ENCODE measurements around the gene PPP1R12B.

PPP1R12B gene

GRCh38 chr1:202567738-202568137, 219.2 kb downstream of the PPP1R12B start:
- Histone ChIP-seq H3K27me3 (ENCODE audit: control insufficient read depth in 1 of 2, insufficient read depth in 2 of 2, low read length in 2 of 2) (no peaks in the 10 kb centered on the region), H3K4me1 (ENCODE audit: control insufficient read depth in 1 of 2, insufficient read depth in 2 of 2, low read length in 2 of 2) (peaks cover 4 to 6% of the 10 kb centered on the region in 2 donors), H3K36me3 (ENCODE audit: control insufficient read depth in 1 of 2, insufficient read depth in 2 of 2, low read length in 2 of 2) (peaks cover 28 to 65% of the 10 kb centered on the region in 2 donors), H3K9ac (ENCODE audit: low read depth in 1 of 2, low read length in 2 of 2) (no peak overlapping the region), H3K4me3 (ENCODE audit: low read depth in 1 of 2, low read length in 2 of 2) (no peak overlapping the region), H3K9me3 (ENCODE audit: control insufficient read depth in 1 of 2, low read length in 2 of 2) (no peaks in the 10 kb centered on the region), H3K27ac (ENCODE audit: low read depth, low read length) (no peak overlapping the region)

- Histone ChIP-seq H3K27me3 (ENCODE audit: control insufficient read depth in 1 of 2, insufficient read depth in 2 of 2, low read length in 2 of 2) (no peaks in the 10 kb centered on the region), H3K4me1 (ENCODE audit: control insufficient read depth in 1 of 2, insufficient read depth in 2 of 2, low read length in 2 of 2) (peaks cover 4 to 6% of the 10 kb centered on the region in 2 donors), H3K9me3 (ENCODE audit: control insufficient read depth in 1 of 2, low read length in 2 of 2) (no peaks in the 10 kb centered on the region), H3K9ac (ENCODE audit: low read depth in 1 of 2, low read length in 2 of 2) (no peak overlapping the region), H3K4me3 (ENCODE audit: low read depth in 1 of 2, low read length in 2 of 2) (no peak overlapping the region), H3K27ac (ENCODE audit: low read depth, low read length) (no peak overlapping the region), H3K36me3 (ENCODE audit: control insufficient read depth in 1 of 2, insufficient read depth in 2 of 2, low read length in 2 of 2) (peaks cover 32 to 66% of the 10 kb centered on the region in 2 donors)
Measured at GRCh38 chr1:202568410-202568809, 219.9 kb downstream of the PPP1R12B start.

- peaks cover 32 to 63% of the 10 kb centered on the region in 2 donors for H3K36me3 ChIP-seq (ENCODE audit: control insufficient read depth in 1 of 2, insufficient read depth in 2 of 2, low read length in 2 of 2)
- no peak overlapping the region for H3K9ac ChIP-seq (ENCODE audit: low read depth in 1 of 2, low read length in 2 of 2)
- peaks cover 4 to 6% of the 10 kb centered on the region in 2 donors for H3K4me1 ChIP-seq (ENCODE audit: control insufficient read depth in 1 of 2, insufficient read depth in 2 of 2, low read length in 2 of 2)
- no peaks in the 10 kb centered on the region for H3K9me3 ChIP-seq (ENCODE audit: control insufficient read depth in 1 of 2, low read length in 2 of 2)
- no peak overlapping the region for H3K27ac ChIP-seq (ENCODE audit: low read depth, low read length)
- H3K4me3 ChIP-seq (ENCODE audit: low read depth in 1 of 2, low read length in 2 of 2): no peak overlapping the region
- H3K27me3 ChIP-seq (ENCODE audit: control insufficient read depth in 1 of 2, insufficient read depth in 2 of 2, low read length in 2 of 2): no peaks in the 10 kb centered on the region
Measured at GRCh38 chr1:202568826-202569225, 220.3 kb downstream of the PPP1R12B start.

- Histone ChIP-seq H3K36me3 (ENCODE audit: control insufficient read depth in 1 of 2, insufficient read depth in 2 of 2, low read length in 2 of 2) (peaks cover 31 to 56% of the 10 kb centered on the region in 2 donors), H3K9me3 (ENCODE audit: control insufficient read depth in 1 of 2, low read length in 2 of 2) (no peaks in the 10 kb centered on the region), H3K27me3 (ENCODE audit: control insufficient read depth in 1 of 2, insufficient read depth in 2 of 2, low read length in 2 of 2) (no peaks in the 10 kb centered on the region), H3K27ac (ENCODE audit: low read depth, low read length) (no peak overlapping the region), H3K4me3 (ENCODE audit: low read depth in 1 of 2, low read length in 2 of 2) (no peak overlapping the region), H3K9ac (ENCODE audit: low read depth in 1 of 2, low read length in 2 of 2) (no peak overlapping the region), H3K4me1 (ENCODE audit: control insufficient read depth in 1 of 2, insufficient read depth in 2 of 2, low read length in 2 of 2) (peaks cover 3 to 6% of the 10 kb centered on the region in 2 donors)
Measured at GRCh38 chr1:202569393-202570322, 221.2 kb downstream of the PPP1R12B start.

- Histone ChIP-seq H3K9ac (ENCODE audit: low read depth in 1 of 2, low read length in 2 of 2) (no peak overlapping the region), H3K27ac (ENCODE audit: low read depth, low read length) (no peak overlapping the region), H3K27me3 (ENCODE audit: control insufficient read depth in 1 of 2, insufficient read depth in 2 of 2, low read length in 2 of 2) (no peaks in the 10 kb centered on the region)
Measured at GRCh38 chr1:202571719-202572339, 223.3 kb downstream of the PPP1R12B start.

GRCh38 chr1:202572867-202573266, 224.4 kb downstream of the PPP1R12B start:
- H3K4me3 ChIP-seq (ENCODE audit: low read depth in 1 of 2, low read length in 2 of 2): no peak overlapping the region
- no peak overlapping the region for H3K27ac ChIP-seq (ENCODE audit: low read depth, low read length)
- no peak overlapping the region for H3K9ac ChIP-seq (ENCODE audit: low read depth in 1 of 2, low read length in 2 of 2)
- peaks cover 24 to 49% of the 10 kb centered on the region in 2 donors for H3K36me3 ChIP-seq (ENCODE audit: control insufficient read depth in 1 of 2, insufficient read depth in 2 of 2, low read length in 2 of 2)
- no peaks in the 10 kb centered on the region for H3K27me3 ChIP-seq (ENCODE audit: control insufficient read depth in 1 of 2, insufficient read depth in 2 of 2, low read length in 2 of 2)
- H3K9me3 ChIP-seq (ENCODE audit: control insufficient read depth in 1 of 2, low read length in 2 of 2): no peaks in the 10 kb centered on the region
- H3K4me1 ChIP-seq (ENCODE audit: control insufficient read depth in 1 of 2, insufficient read depth in 2 of 2, low read length in 2 of 2): peaks cover 0 to 6% of the 10 kb centered on the region in 2 donors

More at GRCh38 chr1:202571719-202572339, 223.3 kb downstream of the PPP1R12B start:
- Histone ChIP-seq H3K4me1 (ENCODE audit: control insufficient read depth in 1 of 2, insufficient read depth in 2 of 2, low read length in 2 of 2) (peaks cover 0 to 12% of the 10 kb centered on the region in 2 donors), H3K4me3 (ENCODE audit: low read depth in 1 of 2, low read length in 2 of 2) (no peak overlapping the region), H3K9me3 (ENCODE audit: control insufficient read depth in 1 of 2, low read length in 2 of 2) (no peaks in the 10 kb centered on the region), H3K36me3 (ENCODE audit: control insufficient read depth in 1 of 2, insufficient read depth in 2 of 2, low read length in 2 of 2) (peaks cover 29 to 56% of the 10 kb centered on the region in 2 donors)

- Histone ChIP-seq H3K27ac (ENCODE audit: low read depth, low read length) (no peak overlapping the region), H3K9ac (ENCODE audit: low read depth in 1 of 2, low read length in 2 of 2) (no peak overlapping the region), H3K4me3 (ENCODE audit: low read depth in 1 of 2, low read length in 2 of 2) (no peak overlapping the region), H3K27me3 (ENCODE audit: control insufficient read depth in 1 of 2, insufficient read depth in 2 of 2, low read length in 2 of 2) (no peaks in the 10 kb centered on the region), H3K9me3 (ENCODE audit: control insufficient read depth in 1 of 2, low read length in 2 of 2) (no peaks in the 10 kb centered on the region), H3K36me3 (ENCODE audit: control insufficient read depth in 1 of 2, insufficient read depth in 2 of 2, low read length in 2 of 2) (peaks cover 22 to 34% of the 10 kb centered on the region in 2 donors), H3K4me1 (ENCODE audit: control insufficient read depth in 1 of 2, insufficient read depth in 2 of 2, low read length in 2 of 2) (peaks cover 0 to 10% of the 10 kb centered on the region in 2 donors)
Measured at GRCh38 chr1:202575918-202576653, 227.6 kb downstream of the PPP1R12B start.

GRCh38 chr1:202576816-202577215, 228.3 kb downstream of the PPP1R12B start:
- Histone ChIP-seq H3K27me3 (ENCODE audit: control insufficient read depth in 1 of 2, insufficient read depth in 2 of 2, low read length in 2 of 2) (no peaks in the 10 kb centered on the region), H3K27ac (ENCODE audit: low read depth, low read length) (no peak overlapping the region), H3K9ac (ENCODE audit: low read depth in 1 of 2, low read length in 2 of 2) (no peak overlapping the region)

GRCh38 chr1:202577381-202577780, 228.9 kb downstream of the PPP1R12B start:
- Histone ChIP-seq H3K9ac (ENCODE audit: low read depth in 1 of 2, low read length in 2 of 2) (no peak overlapping the region), H3K9me3 (ENCODE audit: control insufficient read depth in 1 of 2, low read length in 2 of 2) (no peaks in the 10 kb centered on the region), H3K4me1 (ENCODE audit: control insufficient read depth in 1 of 2, insufficient read depth in 2 of 2, low read length in 2 of 2) (peaks cover 0 to 10% of the 10 kb centered on the region in 2 donors), H3K36me3 (ENCODE audit: control insufficient read depth in 1 of 2, insufficient read depth in 2 of 2, low read length in 2 of 2) (peaks cover 28 to 43% of the 10 kb centered on the region in 2 donors), H3K4me3 (ENCODE audit: low read depth in 1 of 2, low read length in 2 of 2) (no peak overlapping the region), H3K27me3 (ENCODE audit: control insufficient read depth in 1 of 2, insufficient read depth in 2 of 2, low read length in 2 of 2) (no peaks in the 10 kb centered on the region), H3K27ac (ENCODE audit: low read depth, low read length) (no peak overlapping the region)

More at GRCh38 chr1:202576816-202577215, 228.3 kb downstream of the PPP1R12B start:
- H3K9me3 ChIP-seq (ENCODE audit: control insufficient read depth in 1 of 2, low read length in 2 of 2): no peaks in the 10 kb centered on the region
- no peak overlapping the region for H3K4me3 ChIP-seq (ENCODE audit: low read depth in 1 of 2, low read length in 2 of 2)
- H3K4me1 ChIP-seq (ENCODE audit: control insufficient read depth in 1 of 2, insufficient read depth in 2 of 2, low read length in 2 of 2): peaks cover 0 to 10% of the 10 kb centered on the region in 2 donors
- H3K36me3 ChIP-seq (ENCODE audit: control insufficient read depth in 1 of 2, insufficient read depth in 2 of 2, low read length in 2 of 2): peaks cover 28 to 42% of the 10 kb centered on the region in 2 donors

Data from duodenal mucosa (tissue), 2 donors.